ENCODE measurements around the gene ISYNA1.

Gene ISYNA1

DNA sequence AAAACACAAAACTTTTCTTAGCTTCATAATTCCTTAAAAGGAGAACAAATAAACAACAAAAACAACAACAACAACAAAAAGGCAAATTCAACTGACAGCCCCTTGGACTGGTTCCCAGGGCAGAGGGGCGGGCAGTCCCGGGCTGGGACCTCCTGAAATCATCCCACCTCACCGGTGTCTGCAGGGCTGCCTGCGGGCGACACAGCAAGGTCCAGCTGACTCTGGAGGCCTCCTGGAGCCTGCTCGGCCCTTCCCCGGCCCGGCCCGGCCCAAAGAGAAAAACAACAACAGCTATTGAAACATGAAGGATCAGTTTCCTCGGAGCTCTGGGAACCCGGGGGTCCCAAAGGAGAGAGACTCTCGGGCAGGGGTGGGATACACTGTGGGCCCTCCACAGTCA lies 5.0 kb upstream of the ISYNA1 start:
- DNase-seq = no peak

DNA sequence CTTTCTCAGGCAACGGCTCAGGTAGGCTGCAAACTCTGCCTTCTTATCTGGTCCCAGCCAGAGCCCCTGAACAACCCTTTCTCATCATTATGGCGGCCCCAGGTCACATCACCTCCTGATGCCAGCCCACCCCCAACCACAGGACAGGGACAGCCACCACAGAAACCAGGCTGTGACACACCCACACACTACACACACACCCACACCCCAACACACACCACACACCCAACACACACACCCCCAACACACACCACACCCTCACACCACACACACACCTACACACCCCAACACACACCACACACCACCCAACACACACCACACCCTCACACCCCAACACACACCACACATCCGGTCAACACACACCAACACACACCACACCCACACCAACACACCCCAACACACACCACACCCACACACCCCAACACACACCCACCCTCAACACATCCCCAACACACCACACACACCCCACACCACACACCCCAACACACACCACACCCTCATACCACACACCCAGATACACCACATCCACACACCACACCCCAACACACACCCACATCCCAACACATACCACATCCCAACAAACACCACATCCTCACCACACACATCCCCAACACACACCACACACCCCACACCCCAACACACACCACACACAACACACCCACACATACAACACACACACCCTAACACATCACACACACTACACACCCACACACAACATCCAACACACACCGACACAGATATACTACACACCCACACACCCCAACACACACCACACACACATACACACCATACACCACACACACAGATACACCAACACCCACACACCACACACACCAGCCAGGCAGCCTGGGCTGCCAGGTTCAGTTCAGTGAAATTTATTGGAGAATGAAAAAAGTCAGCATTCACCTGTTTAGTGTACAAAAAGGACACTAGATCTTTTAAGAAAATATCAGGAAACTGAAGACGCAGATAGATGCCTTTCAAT lies 4.2 kb upstream of the ISYNA1 start:
- DNase-seq = no peak

- no peak for DNase-seq
Observed at GRCh38 chr19:18440936-18441803, 3.2 kb upstream of the ISYNA1 start.

GRCh38 chr19:18440415-18440877 lies 2.5 kb upstream of the ISYNA1 start:
- peak; percentile 51 for DNase-seq

GRCh38 chr19:18439910-18440237 lies 1.9 kb upstream of the ISYNA1 start:
- no peak for DNase-seq

GRCh38 chr19:18439025-18439909 lies 1.3 kb upstream of the ISYNA1 start:
- no peak for DNase-seq

DNA sequence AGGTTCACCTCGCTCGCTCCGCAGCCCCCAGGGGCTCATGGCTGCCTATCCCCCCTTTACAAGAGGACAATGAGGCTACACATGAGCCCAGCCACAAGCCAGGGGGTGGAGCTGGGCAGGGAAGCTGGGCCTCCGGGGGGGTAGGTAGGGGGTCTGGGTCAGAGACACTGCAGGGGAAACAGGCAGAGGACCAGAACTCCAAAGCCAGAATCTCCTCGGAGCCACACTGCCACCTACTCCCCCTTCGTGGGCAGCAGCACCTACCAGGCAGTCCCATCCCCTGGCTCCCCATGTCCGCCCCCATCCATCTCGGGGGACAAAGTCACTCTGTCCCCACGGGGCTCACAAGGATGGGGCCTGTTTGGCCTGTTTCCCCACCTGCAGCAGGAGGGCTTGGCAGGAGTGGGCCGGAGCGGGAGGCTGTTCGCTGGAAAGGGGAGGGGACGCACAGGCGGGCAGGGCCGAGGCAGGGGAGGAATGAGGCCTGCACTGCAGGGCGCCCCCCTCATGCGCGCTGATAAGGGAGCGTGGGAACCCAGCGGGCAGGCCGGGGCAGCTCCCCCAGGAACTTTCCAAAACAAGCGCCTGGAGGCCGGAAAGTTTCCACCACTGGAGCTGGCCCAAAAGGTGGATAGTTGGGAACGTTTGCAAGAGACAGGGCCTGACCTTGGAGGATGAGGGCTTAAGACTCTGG lies 545 bp upstream of the ISYNA1 start:
- DNase-seq = no peak

DNA sequence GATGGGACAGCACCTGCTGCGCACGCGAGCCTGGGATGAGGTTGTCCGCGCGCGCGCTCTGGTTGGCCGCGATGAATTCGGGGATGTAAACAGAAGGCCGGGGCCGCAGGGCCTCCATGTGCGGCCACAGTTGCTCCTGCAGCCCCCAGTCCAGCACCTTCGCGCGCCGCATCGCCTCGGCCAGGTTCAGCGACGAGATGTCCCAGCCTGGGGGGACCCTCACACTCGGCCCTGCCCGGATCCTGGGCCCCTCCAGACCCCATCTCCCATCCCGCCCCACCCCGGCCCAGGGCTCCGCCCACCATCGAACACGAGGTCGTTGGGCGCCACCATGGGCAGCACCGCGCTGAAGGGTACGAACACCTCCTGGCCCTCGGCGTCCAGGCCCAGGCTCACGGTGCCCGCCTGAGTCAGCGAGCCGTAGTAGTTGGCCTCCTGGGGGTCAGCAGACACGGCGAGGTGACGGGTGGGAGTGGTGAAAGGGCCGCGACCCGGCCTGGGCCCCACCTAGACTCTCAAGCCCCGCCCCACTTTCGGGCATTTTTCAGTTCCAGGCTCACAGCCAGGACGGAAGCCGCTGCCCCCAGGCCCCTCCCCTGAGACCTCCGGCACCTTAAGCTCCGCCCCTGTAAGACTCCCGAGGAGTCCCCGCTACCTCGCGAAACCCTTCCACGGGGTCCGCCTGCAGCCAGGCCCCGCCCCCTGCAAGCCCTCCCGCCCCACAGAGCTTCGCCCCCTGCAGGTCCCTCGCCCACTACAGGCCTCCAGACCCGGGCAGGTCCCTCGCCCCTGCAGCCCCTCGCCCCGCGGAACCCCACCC lies 1.1 kb downstream of the ISYNA1 start:
- peak; percentile 80 for DNase-seq

DNA sequence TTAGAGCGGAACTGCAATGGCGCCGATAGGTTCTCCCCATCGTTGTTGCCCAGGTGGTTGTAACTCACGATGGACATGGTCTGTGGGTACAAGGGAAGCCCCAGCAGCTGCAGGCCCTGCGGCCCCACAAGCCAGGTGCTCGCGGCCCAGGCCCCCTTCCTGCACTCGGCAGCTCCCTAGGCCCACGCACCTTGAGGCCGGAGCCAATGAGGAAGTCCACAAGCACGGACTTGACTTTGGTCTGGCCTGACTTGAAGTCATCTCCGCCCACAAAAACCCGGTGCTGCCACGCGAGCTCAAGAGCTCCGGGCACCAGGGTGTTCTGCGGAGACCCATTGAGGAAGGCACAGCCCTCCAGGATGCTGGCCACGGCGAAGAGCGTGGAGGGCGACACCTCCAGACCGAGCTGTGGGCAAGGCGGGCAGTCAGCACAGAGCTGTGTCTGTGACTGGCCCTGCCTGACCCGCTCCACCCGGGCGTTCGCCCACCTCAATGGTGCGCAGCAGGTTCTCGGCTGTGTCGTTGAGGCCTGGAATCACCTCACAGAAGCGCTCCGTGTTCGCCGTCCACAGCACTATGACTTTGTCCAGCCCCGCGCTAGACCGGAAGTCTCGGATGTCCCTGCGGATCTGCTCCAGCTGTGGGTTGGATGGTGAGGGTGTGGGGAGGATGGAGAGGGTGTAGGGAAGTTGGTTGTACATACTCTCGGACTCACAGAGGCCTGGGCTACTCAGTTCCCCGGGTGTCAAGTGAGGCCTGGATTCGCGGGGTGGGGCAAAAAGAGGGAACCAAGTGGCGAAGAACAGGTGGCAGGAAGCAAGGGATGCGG lies 1.9 kb downstream of the ISYNA1 start:
- DNase-seq = no peak

- DNase-seq = no peak
Observed at GRCh38 chr19:18435178-18435841, 2.6 kb downstream of the ISYNA1 start.

DNA sequence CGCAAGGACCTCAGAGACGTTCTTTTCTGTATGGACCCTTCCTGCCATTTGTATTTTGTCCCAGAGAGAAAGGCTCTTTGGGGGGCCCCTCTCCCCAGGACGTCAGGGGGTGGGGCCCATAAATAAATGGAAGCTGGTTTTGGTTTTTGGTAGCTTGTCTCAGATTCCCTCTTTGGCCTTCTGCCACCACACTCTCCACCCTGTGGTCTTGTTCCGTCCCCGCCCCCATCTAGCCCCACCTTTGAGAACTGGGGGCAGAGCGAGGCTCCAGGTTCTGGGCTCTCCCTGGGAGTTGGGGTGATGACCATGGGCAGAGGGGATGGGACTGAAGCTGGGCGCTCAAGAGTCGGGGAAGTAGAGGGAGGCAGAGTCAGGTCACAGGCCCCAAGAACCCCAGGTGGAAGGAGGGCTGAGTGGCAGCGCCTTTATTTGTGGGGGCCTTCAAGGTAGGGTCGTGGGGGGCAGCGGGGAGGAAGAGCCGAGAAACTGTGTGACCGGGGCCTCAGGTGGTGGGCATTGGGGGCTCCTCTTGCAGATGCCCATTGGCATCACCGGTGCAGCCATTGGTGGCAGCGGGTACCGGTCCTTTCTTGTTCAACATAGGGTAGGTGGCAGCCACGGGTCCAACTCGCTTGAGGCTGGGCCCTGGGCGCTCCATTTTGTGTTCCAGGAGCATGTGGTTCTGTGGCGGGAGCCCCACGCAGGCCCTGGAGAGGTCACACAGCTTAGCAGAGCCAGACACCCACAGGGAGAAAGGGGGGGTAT lies 3.3 kb downstream of the ISYNA1 start:
- DNase-seq = no peak

- no peak for DNase-seq
Observed at GRCh38 chr19:18433735-18434398, 4.1 kb downstream of the ISYNA1 start.

- DNase-seq = no peak
Observed at GRCh38 chr19:18433015-18433691, 4.8 kb downstream of the ISYNA1 start.

GRCh38 chr19:18432275-18433014 lies 5.5 kb downstream of the ISYNA1 start:
- no peak for DNase-seq

- no peak for DNase-seq
Observed at GRCh38 chr19:18431351-18432197, 6.4 kb downstream of the ISYNA1 start.

Data from activated CD4-positive, alpha-beta T cell treated with anti-CD3 and anti-CD28 coated beads, Interleukin-10, Interleukin-2, amounts not matched to agents 100 ng/mL and 50 ng/mL, durations not matched to agents 16 hours and 8 hours (primary cell).